ENCODE measurements around the gene TUBB6.

The TUBB6 gene

GRCh38 chr18:12274793-12275192 is 33.2 kb upstream of the TUBB6 start:
- H3K4me1 Mint-ChIP-seq = peaks cover 31% of the 10 kb centered on the region
- H3K27me3 Mint-ChIP-seq (ENCODE audit: low read depth) = peaks cover 7% of the 10 kb centered on the region
- H3K27ac Mint-ChIP-seq = no peak overlapping the region
- no peaks in the 10 kb centered on the region for H3K36me3 Mint-ChIP-seq (ENCODE audit: low read depth)
- H3K9me3 Mint-ChIP-seq = no peaks in the 10 kb centered on the region
- TF ChIP-seq CTCF (IDR thresholded peaks at IDR 0.05; ENCODE audit: unreplicated experiment in 3 of 3) = no peak
- H3K4me3 Mint-ChIP-seq = no peak overlapping the region

GRCh38 chr18:12276736-12277554 is 31.1 kb upstream of the TUBB6 start:
- Mint-ChIP-seq H3K36me3 (ENCODE audit: low read depth) (no peaks in the 10 kb centered on the region), H3K9me3 (no peaks in the 10 kb centered on the region), H3K4me3 (peak overlapping the region in 2 of 3 experiments; percentile 17 to 57), H3K27me3 (ENCODE audit: low read depth) (peaks cover 4% of the 10 kb centered on the region), H3K27ac (peak overlapping the region; percentile 82 to 100 (median 99)), H3K4me1 (peaks cover 40% of the 10 kb centered on the region)
- no peak for TF ChIP-seq CTCF (IDR thresholded peaks at IDR 0.05; ENCODE audit: unreplicated experiment in 3 of 3)

GRCh38 chr18:12278215-12278671 is 29.8 kb upstream of the TUBB6 start:
- Mint-ChIP-seq H3K27me3 (ENCODE audit: low read depth) (peaks cover 11% of the 10 kb centered on the region), H3K36me3 (ENCODE audit: low read depth) (no peaks in the 10 kb centered on the region), H3K4me3 (peak overlapping the region in 1 of 3 experiments; percentile 81), H3K4me1 (peaks cover 48% of the 10 kb centered on the region), H3K27ac (peak overlapping the region; percentile 98 to 100 (median 99)), H3K9me3 (no peaks in the 10 kb centered on the region)
- TF ChIP-seq CTCF (IDR thresholded peaks at IDR 0.05; ENCODE audit: unreplicated experiment in 3 of 3) = no peak

GRCh38 chr18:12278741-12279682 is 29.0 kb upstream of the TUBB6 start:
- Mint-ChIP-seq H3K4me1 (peaks cover 51% of the 10 kb centered on the region), H3K27me3 (ENCODE audit: low read depth) (peaks cover 14% of the 10 kb centered on the region), H3K9me3 (no peaks in the 10 kb centered on the region), H3K36me3 (ENCODE audit: low read depth) (no peaks in the 10 kb centered on the region), H3K4me3 (peak overlapping the region; percentile 71 to 81 (median 79)), H3K27ac (peak overlapping the region; percentile 98 to 100 (median 99))
- no peak for TF ChIP-seq CTCF (IDR thresholded peaks at IDR 0.05; ENCODE audit: unreplicated experiment in 3 of 3)

- no peak for TF ChIP-seq CTCF (IDR thresholded peaks at IDR 0.05; ENCODE audit: unreplicated experiment in 3 of 3)
- Mint-ChIP-seq H3K27me3 (ENCODE audit: low read depth) (peaks cover 21% of the 10 kb centered on the region), H3K27ac (peak overlapping the region; percentile 98 to 100 (median 99)), H3K9me3 (no peaks in the 10 kb centered on the region), H3K4me1 (peaks cover 54% of the 10 kb centered on the region), H3K36me3 (ENCODE audit: low read depth) (no peaks in the 10 kb centered on the region), H3K4me3 (peak overlapping the region in 2 of 3 experiments; percentile 79 to 80)
Measured at GRCh38 chr18:12279781-12280531, 28.1 kb upstream of the TUBB6 start.
